IPS DF 4.7 (cell line): ENCODE data around the gene RABEP1.
"Not testable (repeated sequence)": the region's sequence is repeated elsewhere in the genome, so short reads cannot be mapped to it uniquely, and the experiment has no call there.

Experiments used
- DNase-seq: peaks from one replicate; pipeline ENCODE4 v3.0.0-alpha.2; 2013; ENCODE audit warnings: low spot score; ENCODE audit errors: extremely low read depth

RABEP1 gene

GRCh38 chr17:5419959-5420653 is 138.0 kb downstream of the RABEP1 start, which contains the start of gene RPAIN:
Gene RPAIN, plus strand, starts transcription at chr17:5420182. Its CDS starts 29 bp downstream, at chr17:5420211.
- DNase-seq, result peak; percentile 60

GRCh38 chr17:5422505-5422904 is 140.4 kb downstream of the RABEP1 start:
- DNase-seq, result no peak

GRCh38 chr17:5424909-5425308 is 142.8 kb downstream of the RABEP1 start:
- no peak for DNase-seq

GRCh38 chr17:5425826-5426225 is 143.7 kb downstream of the RABEP1 start:
- DNase-seq, result no peak

- no peak for DNase-seq
Observed at GRCh38 chr17:5429191-5429887, 147.3 kb downstream of the RABEP1 start.

GRCh38 chr17:5430413-5430999 is 148.4 kb downstream of the RABEP1 start:
- no peak for DNase-seq

GRCh38 chr17:5431234-5431633 is 149.2 kb downstream of the RABEP1 start:
- DNase-seq, result not testable (repeated sequence)

- no peak for DNase-seq
Observed at GRCh38 chr17:5431949-5432556, 150.0 kb downstream of the RABEP1 start.

GRCh38 chr17:5434984-5435383 is 152.9 kb downstream of the RABEP1 start:
- DNase-seq, result no peak
